IPS-18c (cell line): ENCODE results near the gene PRLR.
"Not testable (repeated sequence)": the region's sequence is repeated elsewhere in the genome, so short reads cannot be mapped to it uniquely, and the experiment has no call there.

Experiments used
- H3K4me3 ChIP-seq: 2 replicates; pipeline ENCODE4 v1.7.0; 2013; ENCODE audit warnings: low read depth, mild to moderate bottlenecking, low read length, moderate library complexity; ENCODE audit not compliant: insufficient read depth
- H3K9me3 ChIP-seq: one replicate; pipeline ENCODE4 v1.6.1; 2013; ENCODE audit warnings: mild to moderate bottlenecking, low read length, moderate library complexity; ENCODE audit not compliant: control insufficient read depth, insufficient read depth

PRLR gene

GRCh38 chr5:35230038-35230611 lies at the start of gene PRLR:
Gene PRLR, minus strand, starts transcription at chr5:35230487. Its CDS starts 140,867 bp downstream, at chr5:35089620.
- Histone ChIP-seq H3K9me3 (no peaks in the 10 kb centered on the region), H3K4me3 (peak within 1 kb of the TSS; percentile 40)

- H3K9me3 ChIP-seq = no peaks in the 10 kb centered on the region
Observed at GRCh38 chr5:35274839-35275509, 44.7 kb upstream of the PRLR start.

GRCh38 chr5:35269006-35269405 lies 38.7 kb upstream of the PRLR start:
- Histone ChIP-seq H3K4me3 (no peak overlapping the region), H3K9me3 (no peaks in the 10 kb centered on the region)

More at GRCh38 chr5:35274839-35275509, 44.7 kb upstream of the PRLR start:
- no peak overlapping the region for H3K4me3 ChIP-seq

GRCh38 chr5:35266276-35266675 lies 36.0 kb upstream of the PRLR start:
- no peak overlapping the region for H3K4me3 ChIP-seq
- H3K9me3 ChIP-seq = peaks cover 2% of the 10 kb centered on the region

GRCh38 chr5:35264509-35264908 lies 34.2 kb upstream of the PRLR start:
- peaks cover 2% of the 10 kb centered on the region for H3K9me3 ChIP-seq
- H3K4me3 ChIP-seq = no peak overlapping the region

GRCh38 chr5:35263266-35263877 lies 33.1 kb upstream of the PRLR start:
- H3K4me3 ChIP-seq = no peak overlapping the region

GRCh38 chr5:35253582-35253981 lies 23.3 kb upstream of the PRLR start:
- peaks cover 12% of the 10 kb centered on the region for H3K9me3 ChIP-seq
- H3K4me3 ChIP-seq = no peak overlapping the region

More at GRCh38 chr5:35263266-35263877, 33.1 kb upstream of the PRLR start:
- H3K9me3 ChIP-seq = peaks cover 2% of the 10 kb centered on the region

DNA sequence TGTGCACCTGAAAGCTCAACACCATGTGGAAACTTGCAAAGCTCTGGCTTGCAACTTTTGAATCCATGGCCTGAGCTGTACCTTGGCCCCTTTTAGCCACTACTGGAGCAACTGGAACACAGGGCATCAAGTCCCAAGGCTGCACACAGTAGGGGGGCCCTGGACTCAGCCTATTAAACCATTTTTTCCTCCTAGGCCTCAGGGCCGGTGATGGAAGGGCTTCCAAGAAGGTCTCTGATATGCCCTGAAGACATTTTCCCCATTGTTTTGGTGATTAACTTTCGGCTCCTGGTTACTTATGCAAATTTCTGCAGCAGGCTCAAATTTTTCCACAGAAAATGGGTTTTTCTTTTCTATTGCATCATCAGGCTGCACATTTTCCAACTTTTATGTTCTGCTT lies 22.7 kb upstream of the PRLR start:
- Histone ChIP-seq H3K4me3 (no peak overlapping the region), H3K9me3 (peaks cover 12% of the 10 kb centered on the region)

DNA sequence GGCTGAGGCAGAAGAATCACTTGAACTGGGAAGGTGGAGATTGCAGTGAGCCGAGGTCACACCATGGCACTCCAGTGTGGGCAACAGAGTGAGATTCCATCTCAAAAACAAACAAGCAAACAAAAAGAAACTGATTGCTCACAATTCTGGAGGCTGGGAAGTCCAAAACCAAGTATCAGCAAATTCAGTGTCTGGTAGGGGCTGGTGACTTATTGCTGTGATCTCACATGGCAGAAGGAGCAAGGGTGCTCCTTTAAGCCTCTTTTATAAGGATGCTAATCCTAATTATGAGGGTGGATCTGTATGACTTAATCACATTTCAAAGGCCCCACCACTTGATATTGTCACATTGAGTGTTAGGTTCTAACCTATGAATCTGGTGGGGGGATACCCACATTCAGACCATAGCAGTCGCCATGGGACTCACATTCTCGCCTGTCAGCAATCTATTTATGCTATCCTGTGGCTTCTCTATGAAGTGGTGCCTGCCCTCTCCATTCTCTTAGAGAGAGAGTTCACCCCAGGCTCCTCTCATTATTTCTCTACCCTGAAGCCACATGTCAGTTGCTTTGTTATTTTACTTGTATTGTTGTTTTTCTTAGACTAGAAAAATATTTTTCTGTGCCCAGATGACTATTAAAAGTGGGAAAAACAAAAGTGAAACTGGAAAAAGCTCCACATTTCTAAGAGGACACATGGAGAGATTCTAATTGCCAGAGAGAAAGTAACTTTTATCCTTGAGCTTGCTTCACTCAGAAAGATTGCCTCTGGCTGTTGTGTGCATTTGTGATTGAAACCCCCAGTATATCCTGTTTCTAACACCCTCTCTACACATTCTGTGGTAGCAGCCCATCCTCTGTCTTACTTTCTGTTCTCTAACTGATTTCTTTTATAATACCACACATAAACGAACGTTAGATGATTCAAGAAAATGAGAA lies 18.8 kb upstream of the PRLR start:
- Histone ChIP-seq H3K4me3 (no peak overlapping the region), H3K9me3 (peaks cover 12% of the 10 kb centered on the region)

DNA sequence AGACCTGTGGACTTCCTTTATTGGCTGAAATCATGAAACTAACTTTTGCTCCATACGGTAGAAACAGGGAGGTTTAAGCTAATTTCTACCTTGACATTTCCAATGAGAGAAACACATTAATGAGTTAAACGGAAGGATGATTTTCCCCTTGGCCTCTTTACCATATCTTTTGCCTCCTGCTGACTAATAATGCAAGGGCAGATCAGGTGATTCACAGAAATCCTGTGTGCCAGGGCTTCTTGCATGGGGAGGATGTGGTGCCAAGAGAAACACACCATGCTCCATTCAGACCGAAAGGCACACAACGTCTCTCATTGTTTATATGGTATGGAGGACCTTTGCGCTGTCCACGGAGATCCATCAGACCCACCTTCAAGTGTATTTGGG lies 17.4 kb upstream of the PRLR start:
- H3K9me3 ChIP-seq = peaks cover 2% of the 10 kb centered on the region
- H3K4me3 ChIP-seq = no peak overlapping the region

DNA sequence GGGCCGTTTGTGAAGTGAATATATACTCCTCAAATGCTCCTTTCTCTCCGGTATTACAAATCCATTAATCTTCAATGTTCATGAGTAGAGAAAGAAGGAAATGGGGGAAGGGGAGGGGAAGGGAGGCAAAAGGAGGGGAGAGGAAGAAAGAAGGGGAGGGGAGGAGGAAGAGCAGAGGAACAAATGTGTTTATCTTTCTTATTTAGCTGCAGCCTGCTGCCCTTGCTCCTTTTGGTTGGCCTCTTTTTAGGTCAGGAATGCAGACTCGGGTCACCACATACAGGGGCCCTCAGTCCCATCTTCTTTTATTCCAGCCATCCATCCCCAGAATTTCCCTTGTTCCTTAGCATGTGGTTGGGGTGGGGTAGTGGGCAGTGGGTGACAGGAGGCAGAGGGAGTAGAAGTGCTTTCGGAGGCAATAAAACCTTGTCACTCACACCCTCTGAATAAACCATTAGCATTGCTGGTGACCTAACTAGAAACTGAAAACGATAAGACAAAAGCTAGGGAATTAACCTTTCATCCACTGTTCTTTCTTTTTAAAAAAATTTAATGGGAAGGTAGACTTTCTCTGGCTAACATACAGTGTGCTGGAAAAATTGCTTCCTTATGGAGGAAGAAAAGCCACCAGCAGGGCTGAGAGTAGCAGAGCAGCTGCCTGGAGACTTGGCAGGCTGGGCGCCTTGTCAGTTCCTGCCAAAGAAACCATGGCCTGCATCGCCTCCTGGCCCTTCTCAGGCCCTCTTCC lies 16.8 kb upstream of the PRLR start:
- H3K9me3 ChIP-seq = no peaks in the 10 kb centered on the region
- H3K4me3 ChIP-seq = no peak overlapping the region

DNA sequence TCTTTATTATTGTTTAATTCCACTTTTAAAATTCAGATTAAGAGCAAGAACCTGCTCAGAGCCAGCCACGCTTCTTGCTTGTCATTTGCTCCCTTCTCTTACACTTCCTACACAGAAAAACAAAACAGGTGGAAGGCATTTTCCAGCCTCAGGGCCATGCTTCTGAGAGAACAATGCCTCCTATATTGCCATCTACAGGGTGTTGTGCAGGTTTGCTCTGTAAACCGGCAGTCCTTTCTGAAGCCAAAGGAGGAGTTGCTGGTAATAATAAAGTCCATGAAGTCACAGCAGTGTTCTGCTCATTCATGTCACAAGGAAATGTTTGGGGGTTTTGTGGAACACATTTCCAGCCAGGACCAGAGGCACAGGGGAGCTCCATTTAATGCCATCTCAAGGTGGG lies 16.1 kb upstream of the PRLR start:
- H3K4me3 ChIP-seq = no peak overlapping the region

GRCh38 chr5:35245371-35245770 lies 15.1 kb upstream of the PRLR start:
- H3K4me3 ChIP-seq, H3K9me3 ChIP-seq: not testable (repeated sequence)

More for the DNA sequence above, 16.1 kb upstream of the PRLR start:
- H3K9me3 ChIP-seq = no peaks in the 10 kb centered on the region

DNA sequence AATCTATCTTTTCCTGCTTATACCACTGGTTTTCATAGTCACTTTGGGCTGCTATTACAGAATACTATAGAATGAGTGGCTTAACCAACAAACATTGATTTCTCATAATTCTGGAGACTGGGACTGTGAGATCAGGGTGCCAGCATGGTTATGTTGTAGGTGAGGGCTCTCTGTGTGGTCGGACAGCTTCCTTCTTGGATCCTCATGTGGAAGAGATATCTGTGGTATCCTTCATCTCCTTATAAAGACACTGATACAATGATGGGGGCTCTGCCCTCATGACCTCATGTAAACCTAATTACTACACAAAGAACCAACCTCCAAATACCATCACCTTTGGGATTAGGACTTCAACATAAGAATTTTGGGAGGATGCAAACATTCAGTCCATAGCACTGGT lies 13.9 kb upstream of the PRLR start:
- Histone ChIP-seq H3K9me3 (no peaks in the 10 kb centered on the region), H3K4me3 (no peak overlapping the region)

DNA sequence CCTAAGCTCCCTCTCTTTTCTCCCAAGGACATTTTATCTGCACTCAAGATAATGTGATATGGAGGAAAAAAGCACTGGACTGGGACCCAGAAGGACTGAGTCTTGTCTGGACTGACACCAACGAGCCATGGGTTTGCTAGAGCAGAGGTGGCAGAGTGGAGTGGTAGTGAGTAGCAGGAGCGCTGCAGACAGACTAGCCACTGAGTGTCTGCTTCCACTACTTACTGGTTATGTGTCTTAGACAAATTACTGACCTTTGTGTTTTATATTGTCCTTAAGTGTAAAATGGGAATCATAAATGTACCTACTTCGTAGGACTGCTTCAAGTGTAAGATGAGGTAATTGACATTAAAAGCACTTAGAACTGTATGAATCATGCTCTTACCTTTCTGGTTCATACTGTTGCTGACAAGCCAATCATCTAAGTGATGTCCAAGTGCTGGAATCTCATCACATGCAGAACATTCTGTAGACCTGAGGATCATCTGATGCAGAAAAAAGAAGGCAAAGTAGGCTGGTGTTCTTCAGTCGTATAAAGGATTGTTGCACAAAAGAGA lies 12.5 kb upstream of the PRLR start:
- Histone ChIP-seq H3K4me3 (no peak overlapping the region), H3K9me3 (no peaks in the 10 kb centered on the region)

GRCh38 chr5:35240892-35241291 lies 10.6 kb upstream of the PRLR start:
- Histone ChIP-seq H3K9me3 (no peaks in the 10 kb centered on the region), H3K4me3 (no peak overlapping the region)
